Mesodermal cell (in vitro differentiated cells): ENCODE measurements around the gene RSPH1.

ENCODE experiments used
- H3K27ac ChIP-seq: 2 replicates; pipeline ENCODE4 v1.7.0; 2013; ENCODE audit warnings: mild to moderate bottlenecking, low read depth, low read length, moderate library complexity; ENCODE audit not compliant: severe bottlenecking
- H3K36me3 ChIP-seq: 2 replicates; pipeline ENCODE4 v1.7.1; 2013; ENCODE audit warnings: mild to moderate bottlenecking, low read length, moderate library complexity; ENCODE audit not compliant: control insufficient read depth, insufficient read depth
- H3K4me1 ChIP-seq: one replicate; pipeline ENCODE4 v1.7.1; 2013; ENCODE audit warnings: mild to moderate bottlenecking, low read length; ENCODE audit not compliant: insufficient read depth, control insufficient read depth, poor library complexity, severe bottlenecking
- H3K4me3 ChIP-seq: 2 replicates; pipeline ENCODE4 v1.7.0; 2013; ENCODE audit warnings: low read length, control low read depth, mild to moderate bottlenecking; ENCODE audit not compliant: insufficient read depth, poor library complexity, severe bottlenecking; ENCODE audit errors: extremely low read depth
- H3K9me3 ChIP-seq: 2 replicates; pipeline ENCODE4 v1.7.1; 2013; ENCODE audit warnings: mild to moderate bottlenecking, low read length, moderate library complexity; ENCODE audit not compliant: control insufficient read depth
- WGBS, 2 experiments: methylation state at CpG; one replicate each; pipeline ENCODE4 v1.1.5; 2013; ENCODE audit warnings: missing lambda C conversion rate in 2 of 2; ENCODE audit not compliant: insufficient coverage in 2 of 2; 5-methylcytosine and 5-hydroxymethylcytosine counted together

Gene RSPH1

DNA sequence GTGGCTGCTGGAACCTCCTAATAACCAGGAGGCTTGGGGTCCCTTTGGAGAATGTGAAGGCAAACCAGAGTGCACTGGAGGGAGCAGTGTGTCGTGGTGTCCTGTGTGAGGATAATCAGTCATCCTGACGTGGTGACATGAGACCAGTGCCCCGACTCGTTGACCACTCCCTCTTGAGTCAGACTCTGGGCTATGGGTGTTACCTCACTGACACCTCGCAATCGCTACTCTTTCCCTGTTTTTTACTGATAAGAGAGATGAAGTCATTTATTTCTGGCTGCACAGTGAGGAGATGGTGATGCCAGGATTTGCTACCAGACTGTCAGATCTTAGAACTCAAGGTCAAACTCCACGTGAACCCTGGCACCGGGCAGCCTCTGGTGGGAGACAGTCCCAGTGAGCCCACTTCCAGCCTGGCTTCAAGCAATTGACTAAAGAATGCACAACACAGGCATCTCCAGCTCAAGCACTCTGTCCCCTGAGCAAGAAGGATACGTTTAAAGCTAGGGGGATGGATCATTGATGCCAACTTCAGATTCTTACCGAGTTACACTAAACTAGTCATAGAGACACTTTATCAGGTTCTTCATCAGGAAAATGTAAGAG is 62.0 kb downstream of the RSPH1 start:
- no peak overlapping the region for H3K4me3 ChIP-seq
- no peaks in the 10 kb centered on the region for H3K36me3 ChIP-seq
- WGBS, 2 experiments: 68 to 77% methylated on average over 5 to 9 of the region's 10 CpGs
- H3K4me1 ChIP-seq: no peaks in the 10 kb centered on the region
- H3K9me3 ChIP-seq: no peaks in the 10 kb centered on the region
- H3K27ac ChIP-seq: no peak overlapping the region

DNA sequence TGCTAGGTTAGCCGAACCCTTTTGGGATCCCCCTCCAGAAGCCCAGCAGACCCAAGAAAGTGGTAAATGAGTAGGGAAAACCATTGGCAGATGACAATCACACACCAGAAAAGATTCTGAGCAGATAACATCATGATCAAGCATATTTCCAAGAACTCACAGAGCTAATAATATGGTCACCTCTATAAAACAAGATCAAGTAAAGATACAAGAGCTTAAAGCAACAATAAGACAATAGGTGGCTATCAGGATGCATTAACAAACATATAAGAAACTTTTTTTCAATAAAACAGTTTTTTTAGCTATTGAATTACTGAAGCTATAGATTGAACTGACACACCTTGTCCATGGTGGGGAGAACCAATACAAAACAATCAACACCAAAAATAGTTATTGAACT is 63.3 kb downstream of the RSPH1 start:
- H3K27ac ChIP-seq: no peak overlapping the region
- no peaks in the 10 kb centered on the region for H3K36me3 ChIP-seq
- WGBS, 2 experiments: 100% methylated on average over 1 of the region's 1 CpG; no CpG with 5 or more reads in 1 of the 2 experiments
- H3K4me1 ChIP-seq: no peaks in the 10 kb centered on the region
- H3K4me3 ChIP-seq: no peak overlapping the region
- no peaks in the 10 kb centered on the region for H3K9me3 ChIP-seq

DNA sequence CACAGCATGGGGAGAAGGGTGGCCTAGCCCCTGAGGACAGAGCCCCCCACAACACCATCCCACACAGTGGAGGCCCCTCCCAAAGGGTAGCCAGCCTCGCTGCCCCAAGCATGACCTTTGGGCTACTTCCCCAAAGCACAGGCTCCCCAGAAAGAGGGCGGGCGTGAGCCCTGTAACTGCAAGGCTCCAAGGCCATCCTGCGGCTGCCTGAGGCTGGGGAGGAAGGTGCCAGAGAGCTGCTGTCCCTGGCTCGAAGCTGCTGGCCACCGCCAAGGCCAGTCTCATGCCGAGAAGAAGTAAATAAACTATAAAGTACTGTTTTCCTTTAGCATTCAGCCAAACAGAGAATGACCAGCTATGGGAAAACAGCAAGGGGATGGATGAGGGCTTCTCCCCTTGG is 64.8 kb downstream of the RSPH1 start:
- Histone ChIP-seq H3K4me1 (no peaks in the 10 kb centered on the region), H3K4me3 (no peak overlapping the region), H3K9me3 (no peaks in the 10 kb centered on the region), H3K36me3 (no peaks in the 10 kb centered on the region), H3K27ac (no peak overlapping the region)
- WGBS, 2 experiments: 65 to 83% methylated on average over 2 to 4 of the region's 7 CpGs

DNA sequence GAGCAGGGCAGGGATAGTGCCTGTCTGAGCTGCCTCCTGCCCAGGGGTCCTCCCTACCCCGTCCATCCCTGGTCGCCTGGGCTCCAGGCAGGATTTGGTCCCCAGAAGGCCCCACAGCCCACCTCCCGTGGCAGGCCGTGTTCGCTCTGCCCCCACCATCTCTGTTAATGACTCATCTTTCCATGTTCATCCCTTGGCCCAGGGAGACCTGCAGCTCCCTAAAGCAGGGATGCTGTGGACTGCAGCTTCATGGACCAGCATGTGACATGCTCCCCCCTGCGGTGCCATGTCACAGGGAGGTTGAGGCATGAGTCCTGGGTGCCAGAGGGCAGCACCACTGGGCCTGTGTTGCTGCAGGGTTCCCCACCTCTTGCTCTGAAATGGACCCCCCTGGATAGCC is 65.5 kb downstream of the RSPH1 start:
- H3K9me3 ChIP-seq: no peaks in the 10 kb centered on the region
- no peaks in the 10 kb centered on the region for H3K36me3 ChIP-seq
- no peaks in the 10 kb centered on the region for H3K4me1 ChIP-seq
- WGBS, 2 experiments: 78 to 91% methylated on average over 4 to 6 of the region's 6 CpGs
- no peak overlapping the region for H3K4me3 ChIP-seq
- H3K27ac ChIP-seq: no peak overlapping the region

DNA sequence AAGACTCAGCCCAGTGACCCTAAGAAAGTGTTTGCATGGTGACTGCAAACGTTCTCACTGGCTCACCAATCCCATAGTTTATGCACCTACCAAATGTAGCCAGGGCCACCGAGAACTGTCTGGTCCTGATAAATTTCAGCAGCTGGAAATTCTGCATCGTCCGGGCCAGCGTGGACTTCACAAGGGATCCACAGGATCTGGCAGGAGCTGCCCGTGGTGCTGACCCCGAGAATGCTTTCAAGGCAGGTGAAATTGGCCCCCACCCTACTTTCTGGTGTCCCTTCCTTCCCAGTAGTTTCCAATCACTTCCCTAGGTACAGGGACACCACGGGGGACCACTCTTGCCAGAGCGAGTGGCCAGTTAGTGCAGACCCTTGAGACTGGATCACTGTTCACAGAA is 66.2 kb downstream of the RSPH1 start:
- Histone ChIP-seq H3K27ac (no peak overlapping the region), H3K4me1 (no peaks in the 10 kb centered on the region), H3K36me3 (no peaks in the 10 kb centered on the region), H3K4me3 (no peak overlapping the region), H3K9me3 (no peaks in the 10 kb centered on the region)
- 48 to 53% methylated on average over 8 to 9 of the region's 9 CpGs for WGBS, 2 experiments

DNA sequence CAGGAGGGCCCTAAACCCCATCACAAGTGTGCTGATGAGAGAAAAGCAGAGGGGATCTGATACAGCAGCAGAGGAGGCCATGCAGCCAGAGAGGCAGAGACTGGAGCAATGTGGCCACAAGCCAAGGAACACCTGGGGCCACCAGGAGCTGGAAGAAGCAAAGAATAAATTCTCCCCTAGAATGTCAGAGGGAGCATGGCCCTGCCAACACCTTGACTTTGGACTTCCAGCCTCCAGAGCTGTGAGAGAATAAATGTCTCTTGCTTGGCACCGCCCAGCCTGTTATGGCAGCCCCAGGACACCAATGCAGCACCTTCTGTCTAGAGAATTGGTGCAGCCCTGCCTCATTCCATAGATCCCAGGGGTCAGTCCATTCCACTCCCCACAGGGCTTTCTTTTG is 67.0 kb downstream of the RSPH1 start:
- H3K4me1 ChIP-seq: no peaks in the 10 kb centered on the region
- H3K9me3 ChIP-seq: no peaks in the 10 kb centered on the region
- H3K36me3 ChIP-seq: no peaks in the 10 kb centered on the region
- no peak overlapping the region for H3K4me3 ChIP-seq
- H3K27ac ChIP-seq: no peak overlapping the region
- WGBS, 2 experiments: 88 to 100% methylated on average over 1 of the region's 1 CpG

DNA sequence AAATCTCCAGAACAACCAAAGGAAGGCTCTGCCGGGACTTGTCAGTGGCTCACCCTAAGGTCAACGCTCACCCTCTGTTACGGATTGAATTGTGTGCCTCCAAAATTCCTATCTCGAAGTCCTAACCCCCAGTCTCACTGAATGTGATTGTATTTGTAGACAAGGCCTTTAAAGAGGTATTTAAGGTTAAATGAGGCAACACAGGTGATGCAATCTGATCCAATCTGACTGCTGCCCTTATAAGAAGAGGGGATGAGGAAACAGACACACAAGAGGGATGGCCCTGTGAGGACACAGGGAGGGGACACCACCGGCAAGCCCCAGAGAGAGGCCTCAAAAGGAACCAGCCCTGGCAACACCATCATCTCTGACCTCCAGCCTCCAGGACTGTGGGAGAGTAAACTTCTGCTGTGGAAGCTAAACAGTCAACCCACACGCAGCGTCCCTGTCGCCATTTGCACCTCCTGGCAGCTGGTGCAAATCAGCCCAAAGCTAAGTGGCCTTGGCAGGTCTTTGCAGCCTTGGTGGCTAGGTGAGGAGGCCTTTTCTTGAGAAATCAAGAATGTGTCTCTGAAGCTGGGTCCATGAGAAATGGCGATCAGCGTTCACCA is 68.1 kb downstream of the RSPH1 start:
- Histone ChIP-seq H3K36me3 (no peaks in the 10 kb centered on the region), H3K4me1 (no peaks in the 10 kb centered on the region), H3K9me3 (no peaks in the 10 kb centered on the region), H3K27ac (no peak overlapping the region), H3K4me3 (no peak overlapping the region)
- WGBS, 2 experiments: 93 to 97% methylated on average over 4 to 6 of the region's 10 CpGs

DNA sequence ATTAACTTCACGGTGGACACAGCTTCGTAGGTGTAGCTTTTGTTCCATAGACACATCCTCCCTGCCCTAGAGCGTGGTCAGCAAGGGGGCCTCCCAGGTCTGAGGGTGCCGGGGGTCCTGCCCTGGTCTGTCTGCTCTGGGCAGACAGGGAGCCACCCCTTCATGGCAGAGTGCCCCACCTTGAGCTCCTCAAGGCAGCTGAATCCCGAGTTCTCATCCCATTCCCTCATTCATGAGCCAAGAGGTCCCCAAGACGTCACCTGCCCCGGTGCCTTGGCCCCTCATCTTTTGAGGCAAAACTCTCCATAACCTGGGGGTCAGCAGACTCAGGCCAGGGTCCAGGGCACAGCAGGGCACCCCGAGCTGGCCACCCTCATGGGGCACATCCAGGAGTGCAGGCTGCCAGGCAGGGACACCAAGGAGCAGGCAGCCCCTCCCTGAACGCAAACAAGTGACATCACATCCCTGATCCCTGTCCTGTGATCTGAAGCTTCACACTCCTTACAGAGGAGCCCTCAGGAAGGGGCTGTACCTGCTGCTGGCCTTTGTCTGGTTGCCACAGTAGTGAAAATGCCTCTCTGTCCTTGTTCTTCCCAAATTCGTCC is 69.0 kb downstream of the RSPH1 start:
- Histone ChIP-seq H3K36me3 (no peaks in the 10 kb centered on the region), H3K9me3 (no peaks in the 10 kb centered on the region)
- 81 to 82% methylated on average over 8 to 9 of the region's 10 CpGs for WGBS, 2 experiments

DNA sequence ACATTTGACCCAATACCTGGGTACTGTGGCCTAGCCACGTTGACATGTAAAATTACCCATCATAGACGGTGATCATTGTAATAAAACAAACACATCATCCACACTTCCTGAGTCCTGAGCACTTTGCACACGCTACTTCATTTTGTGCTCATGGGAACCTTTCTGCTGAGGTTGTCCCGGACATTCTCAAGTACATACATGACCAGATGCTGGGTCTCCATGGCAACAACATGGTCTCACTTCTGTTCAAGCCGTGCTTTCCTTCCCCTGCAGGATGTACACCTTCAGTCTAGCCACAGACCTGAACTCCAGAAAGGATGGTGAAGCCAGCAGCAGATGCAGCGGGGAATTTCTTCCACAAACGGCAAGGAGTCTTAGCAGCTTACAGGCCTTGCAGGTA is 69.6 kb downstream of the RSPH1 start:
- WGBS, 2 experiments: 84 to 90% methylated on average over 7 of the region's 7 CpGs
- H3K4me1 ChIP-seq: no peaks in the 10 kb centered on the region

More for the DNA sequence above, 69.0 kb downstream of the RSPH1 start:
- no peak overlapping the region for H3K4me3 ChIP-seq
- H3K27ac ChIP-seq: no peak overlapping the region
- no peaks in the 10 kb centered on the region for H3K4me1 ChIP-seq

DNA sequence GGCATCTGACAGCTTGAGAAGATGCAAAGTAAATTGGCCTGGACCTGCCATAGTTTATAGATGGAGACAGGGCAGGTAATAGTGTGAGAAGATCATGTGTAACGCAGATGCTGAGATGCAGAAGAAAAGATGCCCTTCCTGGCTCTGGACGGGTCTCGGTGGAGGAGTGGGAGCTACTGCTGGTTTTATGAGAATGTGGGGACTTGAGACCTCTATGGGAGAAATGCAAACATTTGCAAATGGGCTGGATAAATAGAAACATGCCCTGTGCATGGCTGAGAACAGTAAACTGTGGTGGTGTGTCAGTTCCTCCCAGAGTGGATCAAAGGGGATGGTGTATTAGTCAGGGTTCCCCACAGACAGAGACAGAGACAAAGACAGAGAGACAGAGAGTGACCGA is 70.4 kb downstream of the RSPH1 start:
- WGBS, 2 experiments: 78 to 82% methylated on average over 4 of the region's 4 CpGs

More for the DNA sequence above, 69.6 kb downstream of the RSPH1 start:
- Histone ChIP-seq H3K4me3 (no peak overlapping the region), H3K27ac (no peak overlapping the region), H3K9me3 (no peaks in the 10 kb centered on the region), H3K36me3 (no peaks in the 10 kb centered on the region)

DNA sequence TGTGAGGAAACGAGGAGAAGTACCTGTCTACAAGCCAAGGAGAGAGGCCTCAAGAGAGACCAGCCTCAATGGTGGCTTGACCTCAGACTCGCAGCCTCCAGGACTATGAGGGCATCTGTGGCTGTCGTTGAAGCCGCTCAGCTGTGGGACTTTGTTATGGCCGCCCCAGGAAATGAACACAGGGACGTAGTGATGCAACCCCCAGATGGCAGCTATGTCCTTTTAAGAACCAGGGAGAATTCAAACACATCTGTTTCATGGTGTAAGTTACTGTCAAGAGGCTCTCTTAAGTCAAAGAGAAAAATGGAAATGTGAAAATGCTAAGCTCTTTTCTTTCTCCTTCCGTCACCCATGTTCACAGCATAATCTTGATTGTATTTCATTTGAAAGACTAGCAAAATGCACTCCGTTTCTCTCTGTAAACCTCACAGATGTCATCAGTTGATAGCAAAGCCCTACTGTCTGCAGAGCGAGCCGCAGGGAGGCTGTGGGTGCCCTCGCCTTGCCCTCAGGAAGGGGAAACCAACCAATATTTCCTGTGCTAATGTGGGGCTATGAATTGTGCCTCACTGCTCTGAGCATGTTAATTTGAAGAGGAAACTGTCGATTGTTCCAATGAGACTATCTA is 71.0 kb downstream of the RSPH1 start:
- Histone ChIP-seq H3K4me1 (no peaks in the 10 kb centered on the region), H3K9me3 (no peaks in the 10 kb centered on the region), H3K27ac (no peak overlapping the region), H3K36me3 (no peaks in the 10 kb centered on the region), H3K4me3 (no peak overlapping the region)
- 86 to 89% methylated on average over 9 to 11 of the region's 12 CpGs for WGBS, 2 experiments

More for the DNA sequence above, 70.4 kb downstream of the RSPH1 start:
- Histone ChIP-seq H3K9me3 (no peaks in the 10 kb centered on the region), H3K27ac (no peak overlapping the region), H3K4me1 (no peaks in the 10 kb centered on the region), H3K36me3 (no peaks in the 10 kb centered on the region), H3K4me3 (no peak overlapping the region)
